NCI-H1092 (cell line): ENCODE data around the gene POU2F2.

Experiments
- DNase-seq: peaks from one replicate; lab custom pipeline; 2025; lab: John Stamatoyannopoulos, UW

Gene POU2F2

DNA sequence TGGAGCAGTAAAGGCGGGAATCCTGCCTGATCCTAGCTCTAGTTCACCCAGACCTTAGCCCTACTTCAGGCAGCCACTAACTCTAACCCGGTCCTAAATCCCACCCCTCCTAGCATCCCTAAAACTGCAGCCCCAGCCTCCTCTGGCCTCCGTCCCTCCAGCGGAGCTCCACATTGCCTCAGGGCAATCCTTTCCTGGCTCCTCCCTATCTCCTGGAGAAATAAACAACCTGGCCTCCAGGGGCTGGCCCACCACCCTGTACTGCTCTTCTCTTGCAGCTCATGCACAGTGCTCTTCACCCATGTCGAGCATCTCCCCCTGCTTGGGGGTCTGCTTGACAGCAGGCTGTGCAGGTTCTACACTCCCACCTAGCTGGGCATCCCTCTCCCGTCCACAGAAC lies 6.7 kb downstream of the POU2F2 start:
- DNase-seq, result no peak

DNA sequence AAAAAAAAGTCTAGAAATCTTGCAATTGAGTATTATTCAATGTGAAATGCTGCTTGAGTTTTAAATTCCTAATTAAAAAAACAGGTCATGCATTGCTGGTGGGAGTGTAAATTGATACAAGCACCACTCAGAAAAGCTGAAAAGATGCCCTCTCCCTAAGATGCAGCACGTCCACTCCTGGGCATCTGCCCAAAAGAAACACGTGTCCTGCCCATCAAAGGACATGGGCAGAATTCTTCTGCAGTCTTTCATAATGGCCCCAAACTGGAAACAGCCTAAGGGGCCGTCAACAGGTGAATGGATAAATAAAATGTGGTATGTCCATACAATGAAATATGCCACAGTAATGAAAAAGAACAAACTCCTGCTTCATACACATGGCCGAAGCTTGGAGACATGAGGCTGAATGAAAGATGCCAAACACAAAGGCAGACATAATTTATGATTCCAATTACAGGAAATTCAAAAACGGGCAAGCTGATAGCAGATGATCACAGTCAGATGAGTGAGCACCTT lies 7.8 kb downstream of the POU2F2 start:
- no peak for DNase-seq

DNA sequence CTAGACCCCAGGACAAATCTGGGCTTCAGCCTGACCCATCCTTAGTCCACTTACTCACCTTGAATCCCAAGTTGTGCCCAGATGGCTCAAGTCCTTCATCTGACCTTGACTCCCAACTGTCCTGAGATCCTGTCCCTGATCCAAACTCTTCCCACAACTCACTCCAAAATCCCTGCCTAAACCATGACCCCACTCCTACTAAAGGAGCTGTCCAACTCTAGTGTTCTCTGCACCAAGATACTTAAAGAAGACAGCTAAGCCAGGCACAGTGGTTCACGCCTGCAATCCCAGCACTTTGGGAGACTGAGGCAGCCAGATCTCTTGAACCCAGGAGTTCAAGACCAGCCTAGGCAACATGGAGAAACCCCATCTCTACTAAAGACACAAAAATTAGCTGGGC lies 8.5 kb downstream of the POU2F2 start:
- no peak for DNase-seq

DNA sequence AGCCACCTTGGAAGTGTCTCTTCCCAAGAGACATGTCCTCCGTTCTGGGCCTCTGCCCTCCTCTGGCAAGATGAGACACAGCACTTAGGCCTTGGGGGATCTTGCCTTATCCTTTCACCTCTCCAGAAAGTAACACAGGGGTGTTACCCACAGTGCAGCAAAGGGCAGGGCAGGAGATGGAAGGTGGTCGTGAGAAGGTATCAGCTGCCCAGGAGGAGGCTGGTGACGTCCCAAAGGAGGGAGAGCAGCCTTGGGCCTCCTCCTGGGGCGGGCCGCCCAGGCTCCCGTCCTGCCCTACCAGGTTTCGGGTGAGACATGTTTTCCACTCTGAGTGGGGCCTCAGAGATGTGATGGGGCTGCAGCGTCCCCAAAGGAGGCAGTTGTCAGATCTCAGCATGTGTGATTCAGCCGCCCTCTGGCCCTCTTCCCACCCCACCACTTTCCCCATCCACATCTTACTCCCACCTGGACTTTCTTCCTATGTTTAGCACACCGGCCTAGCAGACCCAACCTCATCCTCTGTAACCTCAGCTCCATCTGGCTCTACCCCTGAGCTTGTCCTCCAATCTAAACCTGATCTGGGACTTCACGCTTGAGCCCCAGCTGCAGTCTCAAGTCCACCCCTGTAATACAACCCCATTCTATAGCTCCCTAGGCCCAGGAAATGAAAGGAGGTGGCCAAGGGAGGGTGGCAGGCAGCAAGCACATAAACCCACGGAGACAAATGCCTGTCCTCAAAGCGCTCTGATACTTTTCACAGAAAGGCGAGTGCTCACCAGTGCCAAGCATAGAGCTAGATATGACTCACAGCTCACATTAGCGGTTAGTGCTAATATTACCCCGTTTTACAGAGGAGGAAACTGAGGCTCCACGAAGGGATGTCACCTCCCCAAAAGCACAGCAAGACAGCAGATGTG lies 9.3 kb downstream of the POU2F2 start:
- DNase-seq, result no peak

DNA sequence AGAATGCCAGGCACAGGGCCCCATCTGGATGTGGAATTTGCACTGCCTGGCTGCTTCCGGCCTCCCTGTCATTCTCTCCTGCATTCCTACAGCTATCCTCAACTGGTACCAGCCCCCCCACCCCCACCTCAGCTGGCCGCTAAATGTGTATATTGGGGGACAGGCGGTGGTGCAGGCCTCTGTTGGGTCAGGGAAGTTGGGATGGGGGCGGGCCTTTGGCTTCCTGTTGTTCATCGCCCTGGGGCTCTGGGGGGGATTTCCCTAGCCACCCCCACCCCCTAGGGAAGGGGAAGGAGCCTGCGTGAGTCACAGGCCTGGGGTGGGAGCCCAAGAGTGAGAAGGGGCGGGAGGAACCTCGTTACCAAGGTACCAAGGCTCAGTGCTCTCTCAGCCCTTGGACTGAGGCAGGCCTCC lies 10.6 kb downstream of the POU2F2 start:
- DNase-seq, result no peak

DNA sequence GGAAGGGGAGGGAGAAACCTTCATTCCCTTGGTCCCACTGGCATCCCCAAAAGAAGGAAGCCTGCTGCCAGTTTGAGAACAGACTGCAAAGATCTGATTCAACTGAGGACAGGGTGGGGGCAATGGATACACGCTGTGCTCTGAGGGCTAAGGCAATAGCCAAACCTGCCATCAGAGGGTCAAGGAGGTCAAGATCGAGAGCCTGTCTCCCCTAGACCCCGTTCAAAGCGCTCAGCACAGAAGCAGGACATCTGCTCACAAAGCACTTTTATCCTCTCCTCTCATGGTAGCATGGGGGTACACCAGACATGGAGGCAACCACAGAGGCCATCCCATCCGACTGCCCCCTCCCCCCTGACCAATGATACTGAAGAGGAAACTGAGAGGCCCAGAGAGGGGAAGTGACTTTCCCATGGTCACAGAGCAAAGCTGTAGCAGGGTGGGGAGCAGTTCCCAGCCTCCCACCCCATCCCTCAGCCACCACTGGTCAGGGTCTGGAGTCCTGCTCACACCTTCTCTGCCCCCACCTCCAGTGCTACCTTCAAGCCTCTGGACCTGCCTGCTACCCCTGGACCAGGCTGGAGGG lies 11.1 kb downstream of the POU2F2 start:
- no peak for DNase-seq

DNA sequence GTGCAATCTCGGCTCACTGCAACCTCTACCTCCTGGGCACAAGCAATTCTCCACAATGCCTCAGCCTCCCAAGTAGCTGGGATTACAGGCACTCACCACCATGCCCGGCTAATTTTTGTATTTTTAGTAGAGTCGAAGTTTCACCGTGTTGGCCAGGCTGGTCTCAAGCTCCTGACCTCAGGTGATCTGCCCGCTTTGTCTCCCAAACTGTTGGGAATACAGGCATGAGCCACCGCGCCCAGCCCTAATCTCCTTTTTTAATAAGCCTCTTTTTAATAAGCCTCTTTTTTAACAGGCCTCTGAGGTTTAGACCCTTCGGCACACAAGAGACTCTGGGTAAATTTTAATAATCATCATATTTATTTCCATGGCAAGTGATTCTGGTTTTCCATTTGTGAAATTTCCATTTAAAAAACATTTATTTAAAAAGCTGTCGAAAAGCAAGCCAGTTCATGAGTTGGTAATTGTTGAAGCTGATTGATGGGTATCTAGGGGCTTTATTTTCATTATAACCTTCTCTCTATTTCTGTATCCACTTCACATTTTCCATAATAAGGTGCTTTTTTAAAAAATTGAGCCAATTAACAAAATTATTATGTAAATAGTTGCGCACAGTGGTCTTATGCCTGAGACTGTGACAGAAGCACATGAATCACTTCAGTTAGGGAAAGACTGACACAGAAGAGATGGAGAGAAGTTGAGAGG lies 11.8 kb downstream of the POU2F2 start:
- DNase-seq, result no peak

DNA sequence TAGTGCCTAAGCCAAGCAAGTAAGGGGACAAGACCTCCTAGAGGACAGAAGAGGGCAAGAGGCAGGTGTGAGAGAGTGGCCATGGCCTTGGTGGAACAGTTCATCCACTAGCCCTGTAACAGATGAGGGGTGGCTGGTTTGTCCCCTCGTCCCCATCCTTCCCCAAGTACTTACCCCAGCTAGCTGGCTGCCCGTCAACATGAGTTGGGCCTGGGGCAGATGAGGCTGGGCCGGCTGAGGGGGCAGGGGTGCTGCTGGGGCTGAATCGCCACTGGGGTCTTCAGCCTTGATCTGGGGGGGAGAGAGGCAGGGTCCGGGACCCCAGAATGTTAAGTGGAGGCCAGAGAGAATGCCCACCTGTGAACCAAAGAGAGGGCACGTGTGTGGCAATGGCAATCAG lies 15.2 kb downstream of the POU2F2 start:
- DNase-seq, result no peak

DNA sequence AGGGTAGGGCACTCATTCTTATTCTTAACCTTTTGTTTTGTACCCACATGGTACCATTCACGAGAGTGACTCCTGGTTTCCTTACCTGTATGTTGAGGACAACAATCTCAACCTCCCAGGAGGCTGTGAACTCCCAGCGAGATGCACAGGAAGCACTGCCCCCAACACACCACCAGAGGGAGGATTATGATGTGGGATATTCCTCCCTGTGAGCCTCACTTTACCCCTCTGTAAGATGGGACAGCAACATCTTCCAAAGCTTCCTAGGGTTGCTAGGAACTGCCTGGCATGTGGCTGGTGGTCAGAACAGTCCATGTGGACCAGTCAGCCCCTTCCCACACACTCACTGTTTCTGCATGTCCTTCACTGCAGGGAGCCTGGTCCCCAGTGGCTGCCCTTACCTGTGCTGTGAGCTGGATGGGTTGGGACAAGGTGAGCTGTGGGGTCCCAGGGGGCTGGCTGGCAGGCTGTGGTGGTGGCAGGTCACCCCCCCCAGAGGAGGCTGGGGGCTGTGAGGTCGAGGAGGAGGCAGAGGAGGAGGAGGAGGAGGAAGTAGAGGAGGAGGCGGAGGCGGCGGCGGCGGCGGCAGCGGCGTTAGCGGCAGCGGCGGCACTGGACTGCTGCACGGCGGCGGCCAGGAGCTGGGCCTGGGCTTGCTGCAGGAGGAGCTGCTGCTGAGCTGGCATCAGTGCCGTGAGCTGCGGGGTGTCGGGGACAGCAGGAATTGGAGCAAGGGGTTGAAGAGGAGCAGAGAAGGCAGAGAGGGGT lies 15.8 kb downstream of the POU2F2 start:
- no peak for DNase-seq

DNA sequence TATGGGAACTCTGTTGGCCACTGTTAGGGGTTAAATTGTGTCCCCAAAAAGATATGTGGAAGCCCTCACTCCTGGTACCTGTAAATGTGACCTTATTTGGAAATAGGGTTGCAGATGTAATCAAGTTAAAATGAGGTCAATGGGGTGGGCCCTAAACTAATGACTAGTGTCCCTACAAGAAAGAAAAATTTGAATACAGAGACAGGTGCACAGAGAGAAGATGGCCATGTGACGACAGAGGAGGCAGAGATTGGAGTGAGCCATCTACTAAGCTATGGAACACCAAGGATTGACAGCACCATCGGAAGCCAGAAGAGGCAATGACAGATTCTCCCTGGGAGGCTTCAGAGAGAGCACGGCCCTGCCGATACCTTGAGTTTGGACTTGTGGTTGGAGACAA lies 16.5 kb downstream of the POU2F2 start:
- no peak for DNase-seq

DNA sequence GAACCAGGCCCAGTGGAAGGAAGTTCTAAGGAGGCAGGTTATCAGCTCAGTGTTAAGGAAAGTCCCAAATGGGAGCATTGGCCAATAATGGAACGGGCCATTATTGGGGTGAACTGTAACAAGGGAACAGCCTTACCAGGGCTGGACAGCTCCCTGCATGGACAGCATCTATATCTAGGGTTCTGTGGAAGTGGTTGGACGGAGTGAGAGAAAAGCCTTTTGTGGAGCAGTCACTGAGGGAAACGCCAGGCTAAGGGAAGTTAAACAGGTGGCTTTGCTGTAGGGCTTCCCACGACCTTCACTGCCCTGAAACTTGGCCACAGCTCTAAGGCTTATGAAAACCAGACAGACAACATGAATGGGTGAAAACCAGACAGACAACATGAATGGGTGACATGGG lies 17.0 kb downstream of the POU2F2 start:
- no peak for DNase-seq

DNA sequence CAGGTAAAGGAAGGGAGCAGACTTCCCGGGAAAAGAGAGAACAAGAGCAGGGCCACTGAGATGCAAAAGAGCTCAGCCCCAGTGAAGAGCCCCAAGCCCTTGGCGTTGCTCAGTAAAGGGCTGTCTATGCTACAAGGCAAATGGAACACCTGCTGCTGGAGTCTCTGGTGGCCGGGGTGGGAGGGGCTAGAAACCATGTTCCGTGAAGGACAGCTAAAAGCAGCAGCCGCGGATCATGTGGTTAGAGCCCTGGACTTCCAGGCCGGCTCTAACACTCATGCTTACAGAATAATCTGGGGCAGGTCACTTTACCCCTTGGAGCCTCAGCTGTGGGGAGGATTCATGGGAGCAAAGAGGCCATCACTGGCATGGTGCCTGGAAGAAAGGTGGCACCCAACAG lies 17.8 kb downstream of the POU2F2 start:
- DNase-seq, result peak; percentile 54

DNA sequence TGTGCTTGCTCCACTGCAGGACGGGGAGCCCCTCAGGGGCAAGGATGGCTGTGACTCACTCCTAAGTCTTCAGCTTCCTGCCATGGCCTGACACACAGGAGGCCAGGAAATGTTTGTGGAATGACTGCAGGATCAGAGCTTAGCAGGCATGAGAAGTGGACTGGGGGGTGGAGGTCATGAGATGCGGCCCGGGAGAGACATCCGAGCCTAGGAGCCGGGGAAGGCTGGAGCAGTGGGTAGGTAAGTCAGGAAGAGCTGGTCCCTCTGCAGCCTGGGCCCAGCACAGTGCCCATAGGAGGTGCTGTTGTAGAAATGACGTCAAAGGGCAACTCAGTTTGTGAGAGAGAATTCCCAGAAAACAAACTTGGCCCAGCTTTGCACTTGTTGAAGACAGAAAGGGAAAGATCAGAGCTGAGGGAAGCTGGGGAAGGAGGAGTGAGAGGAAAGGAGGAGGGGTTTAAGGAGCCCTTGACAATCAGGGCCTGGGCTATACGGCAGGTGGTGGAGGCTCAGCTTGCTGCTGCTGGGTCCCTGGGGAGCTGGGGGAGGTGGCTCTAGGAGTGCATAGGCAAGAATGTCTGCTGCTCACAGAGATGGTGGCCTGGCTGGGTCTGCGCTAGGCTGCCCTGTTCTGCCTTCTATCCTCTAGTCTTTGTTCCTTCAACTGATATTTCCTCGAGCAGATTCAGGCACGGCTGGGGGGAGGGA lies 18.5 kb downstream of the POU2F2 start:
- peak; percentile 29 for DNase-seq

DNA sequence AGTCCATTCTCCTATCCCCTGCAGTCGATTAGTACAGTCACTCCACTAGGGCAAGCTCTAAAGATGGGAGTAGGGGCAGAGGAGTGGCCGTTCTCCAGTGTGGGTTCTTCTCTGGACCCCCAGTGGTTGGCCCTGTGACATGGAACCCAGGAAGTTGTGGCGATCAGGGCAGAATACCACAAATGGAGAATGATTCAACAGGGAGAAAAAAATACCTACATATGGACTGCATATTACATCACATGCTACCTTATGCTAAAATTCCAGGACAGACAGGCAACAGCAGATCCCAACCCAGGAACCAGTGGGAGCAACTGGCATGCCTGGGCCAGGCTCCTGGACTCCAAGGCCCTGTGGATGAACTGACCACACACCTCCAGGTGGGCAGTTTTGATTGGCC lies 20.4 kb downstream of the POU2F2 start:
- DNase-seq, result no peak

DNA sequence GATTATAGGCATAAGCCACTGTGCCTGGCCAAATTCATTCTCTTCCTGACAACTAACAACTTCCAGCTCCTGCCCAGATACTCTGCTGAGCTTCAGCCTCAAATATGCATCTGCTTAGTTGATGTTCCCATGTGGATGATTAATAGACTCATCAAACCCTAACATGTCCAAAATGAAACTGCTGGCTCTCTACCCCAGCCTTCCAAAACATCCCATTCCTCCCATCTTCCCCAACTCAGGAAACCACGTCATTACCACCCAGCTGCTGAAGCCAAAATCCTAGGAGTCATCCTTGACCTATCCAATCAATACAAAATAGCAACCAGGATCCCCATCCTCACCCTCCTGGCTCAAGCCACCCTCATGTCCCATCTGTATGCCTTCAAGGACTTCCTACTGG lies 20.9 kb downstream of the POU2F2 start:
- DNase-seq, result no peak

DNA sequence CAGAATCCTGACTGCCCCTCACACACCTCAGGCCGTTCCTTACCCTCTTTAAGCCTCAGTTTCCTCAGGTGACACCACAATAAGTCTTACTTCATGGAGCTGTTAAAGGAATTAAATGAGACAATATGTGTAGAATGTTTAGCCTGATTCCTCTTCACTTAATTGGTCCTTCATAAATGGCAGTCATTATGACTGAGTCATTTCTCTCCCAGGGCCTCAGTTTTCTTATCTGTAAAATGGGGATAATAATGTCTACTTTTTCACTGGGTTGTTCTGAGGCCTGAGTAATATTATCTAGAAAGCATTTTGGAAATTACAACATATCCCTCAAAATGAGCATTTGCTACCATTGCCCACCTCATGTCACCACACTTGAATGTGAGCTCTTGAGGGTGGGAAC lies 21.6 kb downstream of the POU2F2 start:
- no peak for DNase-seq

DNA sequence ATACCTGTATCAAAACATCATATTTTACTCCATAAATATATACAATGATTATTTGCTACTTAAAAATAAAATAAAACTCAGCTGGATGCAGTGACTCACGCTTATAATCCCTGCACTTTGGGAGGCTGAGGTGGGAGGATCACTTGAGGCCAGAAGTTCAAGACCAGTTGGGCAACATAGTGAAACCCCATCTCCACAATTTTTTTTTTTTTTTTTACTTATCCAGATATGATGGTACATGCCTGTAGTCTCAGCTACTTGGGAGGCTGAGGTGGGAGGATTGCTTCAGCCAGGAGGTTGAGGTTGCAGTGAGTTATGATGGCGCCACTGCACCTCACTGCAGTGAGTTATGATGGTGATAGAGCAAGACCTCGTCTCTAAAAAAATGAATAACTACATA lies 22.4 kb downstream of the POU2F2 start:
- DNase-seq, result no peak

DNA sequence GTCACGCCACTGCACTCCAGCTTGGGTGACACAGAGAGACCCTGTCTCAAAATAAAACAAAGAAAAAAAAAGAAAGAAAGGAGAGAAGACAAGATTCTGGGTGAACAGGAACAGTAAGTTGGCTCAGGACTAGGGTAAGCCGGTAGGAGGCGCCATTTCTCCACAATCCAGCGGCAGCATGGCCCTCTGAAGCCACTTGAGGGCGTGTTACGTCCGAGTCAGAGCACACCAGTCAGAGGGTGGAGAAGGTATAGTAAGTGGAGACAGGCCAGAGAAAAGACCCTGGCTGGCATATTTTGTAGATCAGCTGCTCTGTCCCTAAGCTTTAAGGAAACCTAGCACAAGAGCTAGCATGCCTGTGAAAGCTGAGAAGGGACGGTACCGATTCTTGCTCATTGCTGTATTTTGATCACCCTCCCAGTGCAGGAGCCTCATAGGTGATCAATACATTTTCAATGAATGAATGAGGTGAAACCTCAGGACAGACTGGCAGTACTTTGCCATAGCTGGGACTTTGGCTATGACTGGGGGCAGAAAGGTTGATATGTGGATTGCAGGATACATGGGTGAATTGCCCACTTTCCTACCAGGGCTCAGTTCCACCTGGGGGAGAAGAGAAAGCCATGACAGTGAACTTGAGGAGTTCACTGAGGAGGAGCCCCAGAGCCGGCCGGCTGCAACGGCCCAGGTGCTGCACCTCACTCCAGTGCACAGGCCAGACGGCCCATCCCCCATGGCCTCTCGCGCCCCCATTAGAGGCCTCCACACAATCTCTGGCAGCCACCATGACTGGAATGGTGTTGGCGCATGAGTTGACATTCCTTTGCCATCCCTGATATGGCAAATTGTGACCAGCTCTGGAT lies 23.5 kb downstream of the POU2F2 start:
- DNase-seq, result peak; percentile 68

DNA sequence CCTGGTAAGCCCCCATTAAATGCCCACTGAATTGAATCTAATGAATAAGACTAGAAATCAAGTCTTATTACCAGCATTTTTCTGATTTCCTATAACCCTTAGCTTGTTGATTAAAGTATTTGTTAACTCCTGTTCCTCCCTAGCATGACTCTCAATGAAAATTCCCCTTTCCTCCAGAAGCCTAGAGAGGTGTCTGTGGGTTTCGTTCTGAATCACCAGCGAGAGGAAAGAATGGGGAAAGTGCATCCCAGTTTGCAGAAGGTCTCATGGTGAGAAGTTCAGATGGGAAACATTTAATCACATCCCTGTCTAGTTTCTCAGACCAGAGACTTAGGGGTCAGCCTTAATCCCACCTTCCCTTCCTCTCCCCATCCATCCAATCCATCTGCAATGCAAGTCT lies 26.9 kb downstream of the POU2F2 start:
- no peak for DNase-seq

DNA sequence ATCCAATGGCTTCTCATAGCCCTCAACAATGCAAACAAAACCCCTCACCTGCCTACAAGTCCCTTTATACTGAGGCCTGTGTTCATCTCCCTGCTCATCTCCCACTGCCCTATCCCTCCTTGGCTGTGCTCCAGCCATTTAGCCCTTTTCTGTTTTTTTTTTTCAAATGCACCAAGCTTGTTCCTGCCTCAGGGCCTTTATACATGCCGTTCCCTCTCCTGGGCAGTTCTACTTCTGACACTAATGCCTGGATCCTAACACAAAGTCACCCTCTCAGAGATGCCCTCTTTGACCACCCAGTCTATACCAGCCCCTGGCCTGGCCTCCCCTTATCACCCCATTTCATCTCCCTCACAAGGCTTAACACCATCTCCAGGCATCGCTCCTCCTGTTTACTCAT lies 29.4 kb downstream of the POU2F2 start:
- no peak for DNase-seq
